A673 (cell line): ENCODE results near the gene NRXN2.

Source experiments
- EZH2 ChIP-seq: fragments of 200-600 bp; sonication (generic); IDR thresholded peaks from 2 replicates; pipeline ENCODE4 v1.6.1; 2017; ENCODE audit warnings: borderline replicate concordance, low read depth, mild to moderate bottlenecking, mixed read lengths, antibody characterized with exemption, low read length; ENCODE audit not compliant: poor library complexity, severe bottlenecking
- TF ChIP-seq, protein P1 (sequence below): fragments of 300-800, 200-600 bp; sonication (generic); conservative IDR thresholded peaks from 2 replicates; pipeline ENCODE4 v1.5.1; 2017; ENCODE audit warnings: low read depth, mild to moderate bottlenecking, antibody characterized with exemption, low read length, moderate library complexity, mixed read lengths

DNA sequence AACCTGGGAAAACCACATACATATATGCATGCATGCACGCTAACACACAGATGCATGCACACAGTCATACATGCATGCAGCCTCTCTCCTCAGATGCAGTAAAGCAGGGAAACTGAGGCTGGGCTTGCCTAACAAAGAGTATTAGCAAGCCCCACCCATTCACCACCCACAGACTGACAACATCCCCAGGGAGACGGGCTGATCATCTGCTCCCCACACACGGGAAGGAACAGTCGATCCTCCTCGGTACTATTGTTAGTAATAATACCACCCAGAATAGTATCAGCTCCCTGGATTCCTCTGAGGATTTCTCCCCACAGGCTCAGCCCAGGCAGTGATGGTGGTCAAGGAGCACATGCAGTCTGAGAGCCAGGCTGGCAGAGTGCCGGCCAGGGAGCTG lies 90.8 kb downstream of the NRXN2 start:
- TF ChIP-seq, protein P1, sequence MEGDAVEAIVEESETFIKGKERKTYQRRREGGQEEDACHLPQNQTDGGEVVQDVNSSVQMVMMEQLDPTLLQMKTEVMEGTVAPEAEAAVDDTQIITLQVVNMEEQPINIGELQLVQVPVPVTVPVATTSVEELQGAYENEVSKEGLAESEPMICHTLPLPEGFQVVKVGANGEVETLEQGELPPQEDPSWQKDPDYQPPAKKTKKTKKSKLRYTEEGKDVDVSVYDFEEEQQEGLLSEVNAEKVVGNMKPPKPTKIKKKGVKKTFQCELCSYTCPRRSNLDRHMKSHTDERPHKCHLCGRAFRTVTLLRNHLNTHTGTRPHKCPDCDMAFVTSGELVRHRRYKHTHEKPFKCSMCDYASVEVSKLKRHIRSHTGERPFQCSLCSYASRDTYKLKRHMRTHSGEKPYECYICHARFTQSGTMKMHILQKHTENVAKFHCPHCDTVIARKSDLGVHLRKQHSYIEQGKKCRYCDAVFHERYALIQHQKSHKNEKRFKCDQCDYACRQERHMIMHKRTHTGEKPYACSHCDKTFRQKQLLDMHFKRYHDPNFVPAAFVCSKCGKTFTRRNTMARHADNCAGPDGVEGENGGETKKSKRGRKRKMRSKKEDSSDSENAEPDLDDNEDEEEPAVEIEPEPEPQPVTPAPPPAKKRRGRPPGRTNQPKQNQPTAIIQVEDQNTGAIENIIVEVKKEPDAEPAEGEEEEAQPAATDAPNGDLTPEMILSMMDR: no peak
- no peak for TF ChIP-seq EZH2
